Glomerular endothelial cell (primary cell): ENCODE measurements around the gene EXO1. TPM values are rescaled to one million over a fixed set of nuclear protein-coding genes. Genes with fewer than 3 reads are reported as not detected.

Source experiments
- DNase-seq: peaks from one replicate; pipeline ENCODE4 v3.0.0-alpha.2; 2011; ENCODE audit warnings: low read depth, low spot score; ENCODE audit errors: extremely low read depth
- total RNA-seq: library from RNA; depleted of rRNA; stranded (reverse); fragments of >200 nt; gene quantifications from 2 replicates; pipeline ENCODE4 v1.2.3, GENCODE V29; 2015

The EXO1 gene
- total RNA-seq, 1 donor from 2014 or later, result 4.3 TPM

DNA sequence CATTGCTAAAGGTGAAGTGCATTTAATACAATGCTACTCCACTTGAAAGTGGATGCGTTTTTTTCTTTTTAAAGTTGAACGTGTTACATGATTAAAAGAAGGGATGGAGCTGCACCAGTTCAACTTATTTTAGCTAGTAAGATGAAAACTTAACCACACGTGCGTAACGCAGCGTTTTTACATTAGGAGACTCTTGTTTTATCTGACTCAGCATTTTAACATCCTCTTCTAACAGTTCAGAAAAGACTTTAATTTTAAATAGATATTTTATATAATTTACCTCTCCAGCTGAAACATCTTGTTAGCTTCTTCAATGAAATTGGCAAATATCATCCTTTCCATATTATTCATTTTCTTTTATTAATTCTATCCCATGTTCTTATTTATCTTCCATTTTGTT, 33.4 kb downstream of the EXO1 start:
- no peak for DNase-seq

DNA sequence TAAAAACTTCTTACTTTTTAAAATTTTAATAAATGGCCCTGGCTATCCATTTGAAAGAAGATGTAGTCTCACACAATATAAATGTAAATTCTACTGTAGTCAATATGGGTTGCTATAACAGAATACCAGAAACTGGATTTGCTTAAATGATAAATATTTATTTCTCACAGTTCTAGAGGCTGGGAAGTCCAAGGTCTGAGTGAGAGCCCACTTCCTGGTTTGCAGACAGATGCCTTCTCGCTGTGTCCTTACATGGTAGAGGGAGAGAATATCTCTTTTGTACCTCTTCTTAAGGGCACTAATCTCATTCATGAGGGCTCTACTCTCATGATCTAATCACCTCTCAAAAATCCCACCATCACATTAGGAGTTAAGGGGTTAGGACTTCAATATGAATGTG, 35.2 kb downstream of the EXO1 start:
- DNase-seq, result no peak

DNA sequence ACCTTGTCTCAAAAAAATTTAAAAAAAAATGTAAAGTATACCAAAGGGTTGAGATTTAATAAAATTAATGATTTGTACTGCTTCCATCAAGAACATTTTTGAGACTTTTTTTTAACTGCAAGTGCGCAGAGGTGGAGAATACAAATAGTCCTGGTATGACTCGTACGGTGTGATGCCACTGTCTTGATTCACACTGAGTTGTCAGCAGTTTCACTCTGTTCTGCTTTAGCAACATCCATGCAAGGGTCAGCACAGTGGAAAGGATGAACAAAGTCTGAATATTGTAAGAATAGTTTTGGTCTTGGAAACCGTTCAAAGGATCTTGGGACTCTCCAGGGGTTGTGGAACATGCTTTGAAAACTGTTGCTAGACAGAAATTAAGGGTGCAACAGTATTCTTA, 40.2 kb downstream of the EXO1 start:
- DNase-seq, result no peak

DNA sequence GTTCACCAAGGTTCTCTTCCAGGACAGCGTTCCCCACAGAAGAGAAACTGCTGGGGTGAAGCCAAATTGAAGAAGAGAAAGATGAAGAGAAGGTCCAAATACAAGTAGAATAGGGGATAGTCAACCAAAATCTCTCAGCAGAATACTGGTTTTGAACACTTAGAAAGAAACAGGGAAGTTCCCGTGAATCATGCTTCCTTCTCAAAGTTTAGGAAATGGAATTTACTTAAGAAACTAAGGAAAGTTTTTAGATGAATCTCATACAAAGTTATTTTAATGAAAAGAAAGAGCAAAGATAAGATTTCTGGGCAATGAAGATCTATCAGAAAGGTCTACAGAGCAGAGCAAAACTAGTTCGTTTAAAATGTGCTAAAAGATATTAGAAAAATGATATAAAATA, 43.3 kb downstream of the EXO1 start:
- DNase-seq, result no peak

DNA sequence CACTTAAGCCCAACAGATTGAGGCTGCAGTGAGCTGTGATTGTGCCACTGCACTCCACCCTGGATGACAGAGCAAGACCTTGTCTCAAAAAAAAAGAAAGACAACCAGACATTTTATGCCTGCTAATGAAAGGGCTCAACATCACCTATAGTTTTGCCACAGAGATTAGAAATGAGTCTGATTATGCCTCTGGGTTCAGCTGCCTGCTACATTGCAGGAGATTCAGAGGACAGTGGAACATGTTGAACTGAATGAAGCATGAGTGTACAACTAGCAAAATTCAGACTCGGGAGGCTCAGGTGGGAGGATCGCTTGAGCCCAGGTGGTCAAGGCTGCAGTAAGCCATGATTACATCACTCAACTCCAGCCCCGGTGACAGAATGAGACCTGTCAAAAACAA, 46.0 kb downstream of the EXO1 start:
- DNase-seq, result no peak

DNA sequence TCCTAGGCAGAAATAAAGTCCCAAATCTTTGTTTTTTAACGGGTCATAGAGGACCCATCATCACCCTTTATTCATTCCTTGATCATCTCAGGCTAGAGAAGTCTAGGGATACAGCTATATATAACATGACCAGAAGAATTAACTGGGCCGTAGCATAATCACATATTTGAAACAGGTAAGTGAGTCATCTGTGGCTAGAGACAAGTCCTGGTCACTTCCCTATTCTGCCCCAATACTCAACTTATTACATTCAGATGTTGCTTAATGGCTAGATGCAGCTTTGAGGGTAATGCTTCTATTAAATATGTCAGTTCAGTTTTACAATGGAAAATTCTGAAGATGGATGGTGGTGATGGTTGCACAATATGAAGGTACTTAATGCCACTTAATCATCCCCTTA, 47.0 kb downstream of the EXO1 start:
- no peak for DNase-seq

DNA sequence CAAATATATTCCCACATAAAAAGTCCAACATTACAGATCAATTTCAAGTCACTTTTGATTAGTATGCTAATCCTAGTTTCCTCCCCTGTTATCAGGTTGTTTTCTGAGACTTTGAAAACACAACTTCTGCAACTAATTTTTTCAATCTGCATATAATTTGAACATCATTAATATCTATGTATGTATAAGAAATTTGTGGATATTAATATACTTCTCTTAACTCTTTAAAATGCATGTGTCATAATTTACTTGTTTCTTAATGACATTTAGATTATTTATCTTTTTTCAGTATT, 48.6 kb downstream of the EXO1 start:
- no peak for DNase-seq

DNA sequence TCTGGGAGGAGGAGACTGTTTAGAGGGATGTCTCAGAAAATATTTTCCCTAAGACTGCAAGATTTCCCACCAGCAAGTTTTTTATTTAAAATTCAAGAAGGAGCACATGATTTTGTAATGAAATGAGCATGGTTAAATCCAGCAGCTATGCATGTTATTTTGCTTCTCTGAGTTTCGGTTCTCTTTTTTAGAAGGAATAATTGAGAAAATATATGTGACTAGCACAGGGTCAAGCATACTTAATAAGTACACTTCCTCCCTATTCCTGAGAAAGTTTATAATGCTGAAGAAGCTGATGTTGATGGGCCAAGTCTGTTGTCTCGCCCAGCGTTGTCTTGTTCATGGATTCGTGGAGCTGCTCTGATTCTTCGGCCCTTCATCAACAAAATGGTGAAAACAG, 51.2 kb downstream of the EXO1 start:
- DNase-seq, result no peak

DNA sequence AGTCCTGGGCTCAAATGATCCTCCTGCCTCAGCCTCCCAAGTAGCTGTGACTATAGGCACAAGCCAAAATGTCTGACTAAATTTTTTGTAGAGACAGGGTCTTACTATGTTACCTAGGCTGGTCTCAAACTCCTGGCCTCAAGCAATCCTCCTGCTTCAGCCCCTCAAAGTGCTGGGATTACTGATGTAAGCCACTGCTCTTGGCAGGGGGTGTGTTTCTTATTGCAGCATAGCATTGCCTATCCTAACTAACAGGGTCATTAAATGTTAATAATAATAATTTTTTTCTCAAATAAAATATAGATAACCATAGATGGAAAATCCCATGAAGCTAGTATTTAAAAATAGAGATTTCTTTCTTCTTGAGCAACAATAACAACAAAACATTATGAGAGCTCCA, 52.4 kb downstream of the EXO1 start:
- no peak for DNase-seq

DNA sequence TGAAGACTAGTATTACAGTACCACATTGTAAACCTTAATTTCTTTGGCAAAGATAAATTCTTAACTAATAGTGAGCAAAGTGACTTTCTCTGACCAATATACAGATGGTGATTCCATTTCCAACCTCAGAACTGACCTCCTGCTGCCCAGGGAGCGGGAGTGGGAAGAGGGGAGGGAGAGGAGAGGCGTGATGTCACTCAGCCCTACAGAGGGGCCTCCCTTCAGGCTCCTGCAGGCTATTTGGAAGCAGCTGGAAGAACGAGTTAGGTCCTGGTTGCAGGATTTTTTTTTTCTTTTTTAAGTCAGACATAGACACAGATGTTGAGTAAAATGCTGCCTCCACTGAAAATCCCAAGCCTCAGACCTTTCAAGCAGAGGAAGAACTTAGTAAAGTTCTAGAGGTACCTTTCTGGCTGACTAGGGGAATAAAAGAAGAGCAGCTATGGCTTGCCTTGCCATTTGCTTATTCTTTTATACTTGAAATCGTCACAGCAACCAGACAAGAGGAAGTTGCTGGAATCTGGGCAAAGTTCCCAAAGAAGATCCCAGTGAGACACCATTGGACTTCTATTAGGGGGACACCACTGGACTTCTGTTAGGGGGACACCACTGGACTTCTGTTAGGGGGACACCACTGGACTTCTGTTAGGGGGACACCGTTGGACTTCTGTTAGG, 54.5 kb downstream of the EXO1 start:
- DNase-seq, result no peak

DNA sequence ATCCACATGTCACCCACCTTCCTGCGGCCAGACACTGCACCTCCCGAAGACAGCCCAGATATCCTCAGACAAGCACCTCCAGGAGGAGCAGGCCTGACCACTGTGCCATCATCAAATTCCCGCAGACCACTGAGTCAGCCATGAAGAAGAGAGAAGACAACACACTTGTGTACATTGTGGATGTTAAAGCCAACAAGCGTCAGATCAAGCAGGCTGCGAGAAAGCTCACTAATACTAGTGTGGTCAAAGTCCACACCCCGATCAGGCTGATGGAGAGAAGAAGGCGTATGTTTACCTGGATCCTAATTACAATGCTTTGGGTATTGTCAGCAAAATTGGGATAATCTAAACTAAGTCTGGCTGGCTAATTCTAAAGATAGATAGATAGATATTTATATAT, 68.2 kb downstream of the EXO1 start:
- no peak for DNase-seq

DNA sequence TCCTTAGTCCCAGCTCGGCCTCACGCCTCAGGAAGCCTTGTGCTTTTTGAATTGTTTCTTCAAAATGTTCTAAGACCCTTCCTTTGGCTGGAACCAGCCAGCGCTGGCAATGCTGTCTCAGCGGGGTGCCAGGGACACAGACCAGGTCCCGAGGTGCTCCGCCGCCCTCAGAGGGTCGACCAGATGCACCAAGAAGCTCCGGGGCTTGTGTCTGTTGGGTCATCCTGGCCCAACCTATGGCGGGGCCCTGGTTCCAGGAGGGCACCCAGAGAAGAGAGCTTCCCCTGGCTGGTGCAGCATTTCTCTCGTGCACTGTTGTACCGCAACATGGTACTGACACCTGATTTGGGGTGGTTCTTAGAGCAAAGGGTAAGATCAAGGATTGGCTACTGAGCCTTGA, 69.5 kb downstream of the EXO1 start:
- no peak for DNase-seq

DNA sequence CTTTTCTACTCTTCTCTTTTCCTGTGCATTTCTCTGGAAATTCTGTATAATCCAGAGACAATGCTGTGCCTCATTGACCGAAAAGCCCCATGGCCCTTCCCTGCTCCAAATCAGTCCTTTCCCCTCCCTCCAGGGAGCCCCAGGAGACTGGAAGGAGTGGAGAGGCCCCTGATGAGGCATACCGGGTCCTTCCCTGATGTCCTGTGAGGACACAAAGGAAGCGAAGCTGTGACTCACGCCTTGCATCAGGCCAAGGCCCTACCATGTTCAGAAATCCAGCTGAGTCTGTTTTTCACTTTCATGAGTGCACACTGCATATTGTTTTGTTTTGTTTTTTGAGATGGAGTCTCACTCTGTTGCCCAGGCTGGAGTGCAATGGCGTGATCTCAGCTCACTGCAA, 70.9 kb downstream of the EXO1 start:
- DNase-seq, result no peak

DNA sequence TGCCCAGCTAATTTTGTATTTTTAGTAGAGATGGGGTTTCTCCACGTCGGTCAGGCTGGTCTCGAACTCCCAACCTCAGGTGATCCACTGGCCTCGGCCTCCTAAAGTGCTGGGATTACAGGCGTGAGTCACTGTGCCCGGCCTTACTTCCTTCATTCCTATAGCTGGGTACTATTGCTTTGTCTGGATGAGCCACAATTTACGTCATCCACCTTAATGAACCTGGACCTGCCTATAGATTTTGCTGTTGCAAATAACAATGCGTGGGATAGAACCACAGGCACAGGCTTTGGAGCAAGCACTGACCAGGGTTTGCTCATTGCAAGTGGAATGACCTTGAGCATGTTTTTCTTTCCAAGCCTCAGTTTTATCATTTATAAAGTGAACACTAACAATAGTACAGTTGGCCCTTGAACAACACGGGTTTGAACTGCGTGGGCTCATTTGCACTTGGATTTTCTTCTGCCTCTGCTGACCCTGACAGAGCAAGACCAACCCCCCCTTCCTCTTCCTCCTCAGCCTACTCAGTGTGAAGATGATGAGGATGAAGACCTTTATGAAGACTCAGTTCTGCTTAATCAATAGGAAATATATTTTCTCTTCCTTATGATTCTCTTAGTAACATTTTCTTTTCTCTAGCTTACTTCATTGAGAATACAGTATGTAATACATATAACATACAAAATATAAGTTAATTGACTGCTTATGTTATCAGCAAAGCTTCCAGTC, 76.2 kb downstream of the EXO1 start:
- no peak for DNase-seq

DNA sequence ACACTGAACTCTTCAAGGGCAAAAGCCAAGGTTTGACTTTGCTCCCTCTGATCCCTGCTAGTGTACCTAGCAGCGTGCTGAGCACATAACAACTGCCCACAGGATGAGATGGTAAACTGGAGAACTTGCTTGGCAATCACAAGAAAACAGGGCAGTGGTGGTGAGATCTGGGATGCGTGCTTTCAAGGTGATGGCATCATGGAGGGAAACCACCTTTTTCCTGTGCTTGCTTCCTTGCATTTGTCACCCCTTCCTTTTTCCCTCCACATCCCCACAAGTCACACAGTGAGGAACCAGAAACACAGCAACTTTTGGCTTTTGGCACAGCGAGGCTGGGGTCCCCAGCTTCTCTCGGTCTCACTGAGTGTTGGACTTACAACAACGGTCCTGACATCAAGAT, 78.1 kb downstream of the EXO1 start:
- DNase-seq, result peak; percentile 55

DNA sequence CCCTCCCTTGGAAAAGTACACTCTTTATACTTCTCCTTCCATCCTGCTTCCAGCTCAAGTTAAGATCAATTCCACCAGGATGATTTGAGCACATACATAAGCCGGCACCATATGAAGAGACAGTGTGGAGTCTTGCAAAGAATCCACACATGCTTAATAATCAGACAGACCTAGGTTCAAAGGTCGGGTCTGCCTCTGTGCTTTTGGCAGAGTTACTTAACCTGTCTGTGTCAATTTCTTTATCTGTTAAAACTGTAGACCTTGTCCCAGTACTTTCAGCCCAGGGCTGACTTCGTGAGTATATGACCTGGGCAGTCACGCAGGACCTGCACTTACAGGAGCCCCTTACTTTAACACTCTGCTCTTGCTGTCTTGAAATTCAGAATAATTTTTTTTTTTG, 79.3 kb downstream of the EXO1 start:
- no peak for DNase-seq

DNA sequence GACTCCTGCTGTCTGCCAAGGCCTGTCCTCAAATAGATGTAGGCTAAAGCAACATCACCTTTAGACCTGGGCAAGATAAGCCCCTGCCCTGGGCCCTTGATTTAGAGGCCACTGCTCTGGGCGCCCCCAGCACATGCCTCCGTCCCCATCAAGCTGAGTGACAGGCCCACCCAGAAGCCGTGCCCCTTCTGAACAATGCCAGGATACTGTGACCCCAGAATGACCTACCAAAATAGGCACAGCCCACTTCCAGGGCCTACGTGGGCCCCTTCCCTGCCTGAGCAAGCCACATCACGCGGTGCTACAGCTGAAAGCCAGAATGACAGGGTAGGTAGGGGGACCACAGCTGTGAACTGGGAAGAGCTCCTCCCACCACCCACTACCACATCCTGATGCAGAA, 84.8 kb downstream of the EXO1 start:
- DNase-seq, result no peak

DNA sequence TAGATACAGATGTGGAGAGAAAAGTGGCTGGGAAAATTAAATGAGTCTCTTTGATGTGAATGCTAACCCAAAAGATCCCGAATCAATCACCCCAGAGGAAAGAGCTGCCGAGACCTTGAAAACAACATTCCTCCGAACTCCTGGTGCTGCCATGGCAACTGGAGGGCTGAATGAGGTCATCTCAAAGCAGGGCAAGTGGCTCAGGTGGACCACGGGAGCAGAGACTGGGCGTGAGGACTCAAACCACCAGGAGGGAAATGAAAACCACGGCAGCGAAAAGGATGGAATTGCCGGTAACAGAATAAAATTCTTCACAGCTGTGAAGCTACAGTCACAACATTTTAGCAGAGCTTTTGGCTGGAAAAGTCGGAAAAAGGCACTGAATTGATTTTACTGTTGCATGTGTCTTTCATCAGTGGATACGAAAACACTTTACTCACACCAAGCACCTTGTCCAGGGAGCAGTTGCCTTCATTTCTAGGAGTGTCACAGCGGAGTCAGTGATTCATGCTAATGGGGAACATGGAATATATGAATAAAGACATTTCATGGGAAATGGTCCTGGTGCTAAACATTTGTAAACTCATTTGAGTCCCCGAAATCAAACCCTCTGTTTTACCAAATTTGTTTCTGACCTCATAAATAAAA, 86.3 kb downstream of the EXO1 start:
- no peak for DNase-seq

DNA sequence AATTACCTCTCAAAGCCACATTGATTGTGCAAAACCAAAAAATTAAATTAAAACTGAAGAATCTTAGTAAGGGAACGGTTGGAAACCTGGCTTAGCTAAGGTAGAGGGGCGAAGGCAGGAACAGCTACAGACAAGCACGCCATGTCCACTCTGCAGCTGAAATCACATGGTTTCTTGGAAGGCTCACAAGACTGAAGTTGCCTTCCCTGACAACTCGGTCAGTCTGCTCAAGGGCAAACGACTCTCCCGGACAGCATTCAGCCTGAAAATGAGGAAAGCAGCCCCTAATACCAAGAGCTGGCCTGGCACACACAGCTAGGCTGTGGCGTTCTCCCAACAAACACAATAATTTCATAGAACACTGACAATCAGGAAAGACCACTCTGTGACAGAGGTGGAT, 86.9 kb downstream of the EXO1 start:
- no peak for DNase-seq
